GM12891 (cell line): Measurements from ENCODE around the gene NLRP5.

ENCODE experiments used
- PAX5 ChIP-seq: IDR thresholded peaks from 2 replicates; pipeline ENCODE4 v1.6.1; 2011; ENCODE audit warnings: low read length, moderate library complexity, mild to moderate bottlenecking; ENCODE audit not compliant: insufficient read depth, severe bottlenecking
- POLR2A ChIP-seq: IDR thresholded peaks from 2 replicates; pipeline ENCODE4 v1.6.1; 2011; ENCODE audit warnings: low read depth, low read length, control low read depth
- POLR2AphosphoS5 ChIP-seq: IDR thresholded peaks from 2 replicates; pipeline ENCODE4 v1.6.1; 2011; ENCODE audit warnings: low read depth, low read length, control low read depth
- POU2F2 ChIP-seq: IDR thresholded peaks from 2 replicates; pipeline ENCODE4 v1.6.1; 2011; ENCODE audit warnings: low read depth, mild to moderate bottlenecking, control low read depth, low read length, moderate library complexity
- TAF1 ChIP-seq: IDR thresholded peaks from 2 replicates; pipeline ENCODE4 v1.6.1; 2011; ENCODE audit warnings: low read depth, low read length, control low read depth

- no peak for TF ChIP-seq POLR2AphosphoS5
- no peak for TF ChIP-seq POLR2A
- TF ChIP-seq PAX5: no peak
- TF ChIP-seq POU2F2: no peak
- TF ChIP-seq TAF1: no peak
Observed at GRCh38 chr19:56101746-56102535, 115.4 kb downstream of the NLRP5 start.
